Muscle of arm (tissue), 12 donors: ENCODE results near the gene SUOX. TPM values are rescaled to one million over a fixed set of nuclear protein-coding genes. Genes with fewer than 3 reads are reported as not detected.

Experiments used
- polyA plus RNA-seq, 12 donors: library from polyadenylated mRNA; unstranded; fragments of 120-200 nt; gene quantifications; one replicate each; pipeline ENCODE4 v1.2.1, GENCODE V29; 2013; ENCODE audit not compliant: insufficient read length in 12 of 12

Gene SUOX
- polyA plus RNA-seq, 12 donors = 12.0 to 30.1 (median 14.7) TPM; not detected in 1

Other genes starting within 250 kb of the SUOX start
- 10 to 100 TPM in 11 of 12 donors, not detected in 1; 60.8 to 94.0 (median 83.5) TPM for gene SARNP, start 179.6 kb upstream of the SUOX start, polyA plus RNA-seq
- 10 to 100 TPM in 11 of 12 donors, not detected in 1; 13.1 to 20.8 (median 17.6) TPM for gene ORMDL2, start 179.2 kb upstream of the SUOX start, polyA plus RNA-seq
- gene DNAJC14, start 167.7 kb upstream of the SUOX start, polyA plus RNA-seq = 10 to 100 TPM in 11 of 12 donors, not detected in 1; 18.6 to 27.5 (median 24.4) TPM
- gene MMP19, start 154.3 kb upstream of the SUOX start, polyA plus RNA-seq = 10 to 100 TPM in 1 of 12 donors, 1 to 10 TPM in 9, not detected in 2; 1.5 to 11.2 (median 2.3) TPM
- gene PYM1, start 69.4 kb upstream of the SUOX start, polyA plus RNA-seq = 10 to 100 TPM in 11 of 12 donors, not detected in 1; 18.2 to 35.9 (median 21.8) TPM
- gene DGKA, start 66.1 kb upstream of the SUOX start, polyA plus RNA-seq = 100 to 1,000 TPM in 1 of 12 donors, 10 to 100 TPM in 9, not detected in 2; 10.1 to 108 (median 15.3) TPM
- 10 to 100 TPM in 3 of 12 donors, 1 to 10 TPM in 4, under 1 TPM in 3, not detected in 2; 0.58 to 51.6 (median 1.9) TPM for gene PMEL, start 31.2 kb upstream of the SUOX start, polyA plus RNA-seq
- 10 to 100 TPM in 11 of 12 donors, not detected in 1; 20.1 to 59.4 (median 30.2) TPM for gene CDK2, start 30.4 kb upstream of the SUOX start, polyA plus RNA-seq
- 100 to 1,000 TPM in 11 of 12 donors, not detected in 1; 115 to 151 (median 130) TPM for gene RAB5B, start 23.2 kb upstream of the SUOX start, polyA plus RNA-seq
- gene IKZF4, start 23.8 kb downstream of the SUOX start, polyA plus RNA-seq = 10 to 100 TPM in 2 of 12 donors, 1 to 10 TPM in 9, not detected in 1; 6.4 to 18.9 (median 8.8) TPM
- gene RPS26, start 44.6 kb downstream of the SUOX start, polyA plus RNA-seq = 100 to 1,000 TPM in 11 of 12 donors, not detected in 1; 101 to 603 (median 433) TPM
- 1,000 to 10,000 TPM in 1 of 12 donors, 100 to 1,000 TPM in 11; 119 to 2,162 (median 195) TPM for gene ERBB3, start 82.9 kb downstream of the SUOX start, polyA plus RNA-seq
- 100 to 1,000 TPM in 9 of 12 donors, 10 to 100 TPM in 2, not detected in 1; 94.9 to 156 (median 115) TPM for gene PA2G4, start 107.3 kb downstream of the SUOX start, polyA plus RNA-seq
- over 10,000 TPM in 1 of 12 donors, 1,000 to 10,000 TPM in 11; 2,042 to 11,980 (median 5,603) TPM for gene RPL41, start 119.4 kb downstream of the SUOX start, polyA plus RNA-seq
- 1 to 10 TPM in 11 of 12 donors, not detected in 1; 3.3 to 8.8 (median 5.0) TPM for gene ZC3H10, start 121.0 kb downstream of the SUOX start, polyA plus RNA-seq
- gene ESYT1, start 131.0 kb downstream of the SUOX start, polyA plus RNA-seq = 10 to 100 TPM in 11 of 12 donors, not detected in 1; 40.1 to 83.4 (median 75.0) TPM
- 1,000 to 10,000 TPM in 2 of 12 donors, 100 to 1,000 TPM in 10; 364 to 1,212 (median 828) TPM for gene MYL6B, start 155.3 kb downstream of the SUOX start, polyA plus RNA-seq
- 1,000 to 10,000 TPM in 11 of 12 donors, not detected in 1; 1,137 to 1,762 (median 1,374) TPM for gene MYL6, start 161.1 kb downstream of the SUOX start, polyA plus RNA-seq
- 100 to 1,000 TPM in 1 of 12 donors, 10 to 100 TPM in 10, not detected in 1; 56.4 to 105 (median 65.4) TPM for gene SMARCC2, start 192.2 kb downstream of the SUOX start, polyA plus RNA-seq
- gene RNF41, start 224.6 kb downstream of the SUOX start, polyA plus RNA-seq = 10 to 100 TPM in 11 of 12 donors, not detected in 1; 35.3 to 47.1 (median 41.8) TPM
- 10 to 100 TPM in 11 of 12 donors, not detected in 1; 14.7 to 36.7 (median 17.3) TPM for gene NABP2, start 227.1 kb downstream of the SUOX start, polyA plus RNA-seq
- 10 to 100 TPM in 1 of 12 donors, 1 to 10 TPM in 2, under 1 TPM in 7, not detected in 2; 0.13 to 85.4 (median 0.59) TPM for gene SLC39A5, start 232.8 kb downstream of the SUOX start, polyA plus RNA-seq